Left ventricle myocardium inferior (tissue), 1 donor: ENCODE data around the gene RSPH1. TPM values are rescaled to one million over a fixed set of nuclear protein-coding genes. Genes with fewer than 3 reads are reported as not detected.

Experiments
- DNase-seq: peaks from one replicate; pipeline ENCODE4 v3.0.0-alpha.2; 2020
- H3K27ac ChIP-seq: fragments of 200-600 bp; replicated peaks from 2 replicates; pipeline ENCODE4 v1.8.0; 2021
- H3K27me3 ChIP-seq: fragments of 200-600 bp; 2 replicates; pipeline ENCODE4 v1.8.0; 2021; ENCODE audit warnings: low read depth
- H3K36me3 ChIP-seq: fragments of 200-600 bp; 2 replicates; pipeline ENCODE4 v1.8.0; 2021
- H3K4me1 ChIP-seq: fragments of 200-600 bp; 2 replicates; pipeline ENCODE4 v1.8.0; 2021
- H3K4me3 ChIP-seq: fragments of 200-600 bp; 2 replicates; pipeline ENCODE4 v1.8.0; 2021; ENCODE audit warnings: mild to moderate bottlenecking, moderate library complexity
- H3K9me3 ChIP-seq: fragments of 200-600 bp; replicated peaks from 2 replicates; pipeline ENCODE4 v1.8.0; 2021
- CTCF ChIP-seq: fragments of 200-600 bp; IDR thresholded peaks from 2 replicates; pipeline ENCODE4 v1.8.0; 2021; ENCODE audit warnings: antibody characterized with exemption, mild to moderate bottlenecking, borderline replicate concordance
- intact Hi-C: fragments of 100-400 bp; cut with micrococcal nuclease; formaldehyde crosslinking; loops from one replicate; pipeline ENCODE4 v1.11.0; 2022
- long read RNA-seq: library from polyadenylated mRNA; unstranded; transcript quantifications from one replicate; pipeline ENCODE4 v2.0.0, GENCODE V29; 2021
- total RNA-seq: library from RNA; stranded (reverse); fragmentation: NEBNext Ultra II Directional; extraction: Animal tissue kit (Norgen Biotek cat#: 25700); gene quantifications from one replicate; pipeline ENCODE4 v1.2.1, GENCODE V29; 2021
- donor health status: DM: no; HTN: yes; CAD: no; lungs with severe emphysema.

RSPH1 gene
- total RNA-seq, result not detected
- long read RNA-seq, partial matches to known transcripts, result 0 of 1 reads
- long read RNA-seq, other reads (novel, unspliced or antisense), result 1 of 1 reads

DNA sequence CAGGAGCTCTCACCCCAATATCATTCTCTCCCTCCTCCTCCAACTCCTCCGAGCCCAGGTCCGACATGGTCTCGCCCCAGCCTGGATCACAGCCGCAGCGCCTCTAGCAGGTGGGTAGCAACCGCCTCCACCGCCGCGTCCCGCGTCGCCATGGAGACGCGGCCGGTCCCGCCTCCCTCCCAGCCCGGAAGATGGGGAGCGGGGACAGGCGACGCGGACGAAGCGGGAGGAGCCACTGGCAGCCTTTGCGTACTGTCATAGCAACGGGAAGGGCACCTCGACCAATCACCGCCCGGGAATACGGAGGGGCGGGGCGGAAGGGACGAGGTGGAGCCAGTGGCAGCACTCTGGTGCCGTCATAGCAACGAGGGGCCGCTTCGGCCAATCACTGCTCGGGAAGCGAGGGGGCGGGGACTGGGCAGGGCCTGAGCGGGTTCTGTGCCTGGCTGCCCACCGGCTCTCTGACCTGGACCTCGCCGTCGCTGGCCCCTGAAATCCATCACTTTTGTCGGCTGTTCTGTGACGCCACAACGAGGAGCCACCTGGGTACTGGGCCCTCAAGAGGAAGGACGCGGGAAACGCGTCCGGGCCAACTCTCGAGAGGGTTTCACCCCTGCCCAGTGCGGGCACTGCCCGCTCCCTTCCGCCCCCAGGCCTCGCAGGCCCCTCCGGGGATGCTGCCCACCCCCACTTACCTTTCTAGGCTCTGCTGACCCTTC lies at the start of gene RSPH1:
TSS of gene RSPH1 (minus strand) at position 105 of the 719 bp plus-strand sequence. CDS start at position 67, 38 bp downstream.
- peak; percentile 100 for DNase-seq
- Histone ChIP-seq H3K4me3 (peak within 1 kb of the TSS; percentile 86), H3K27ac (peak within 1 kb of the TSS; percentile 69), H3K4me1 (peaks cover 15% of the 10 kb centered on the region), H3K27me3 (no peaks in the 10 kb centered on the region), H3K36me3 (no peaks in the 10 kb centered on the region), H3K9me3 (no peaks in the 10 kb centered on the region)
- TF ChIP-seq CTCF, result no peak
- intact Hi-C loops, result no loop called here

- no peak for DNase-seq
- H3K36me3 ChIP-seq, result peaks cover 66% of the 10 kb centered on the region
- no peak overlapping the region for H3K4me3 ChIP-seq
- H3K9me3 ChIP-seq, result no peaks in the 10 kb centered on the region
- no peak overlapping the region for H3K27ac ChIP-seq
- no peak for TF ChIP-seq CTCF
- no peaks in the 10 kb centered on the region for H3K27me3 ChIP-seq
- no peaks in the 10 kb centered on the region for H3K4me1 ChIP-seq
- intact Hi-C loops, result no loop called here
Observed at GRCh38 chr21:42545745-42546144, 49.7 kb upstream of the RSPH1 start.

DNA sequence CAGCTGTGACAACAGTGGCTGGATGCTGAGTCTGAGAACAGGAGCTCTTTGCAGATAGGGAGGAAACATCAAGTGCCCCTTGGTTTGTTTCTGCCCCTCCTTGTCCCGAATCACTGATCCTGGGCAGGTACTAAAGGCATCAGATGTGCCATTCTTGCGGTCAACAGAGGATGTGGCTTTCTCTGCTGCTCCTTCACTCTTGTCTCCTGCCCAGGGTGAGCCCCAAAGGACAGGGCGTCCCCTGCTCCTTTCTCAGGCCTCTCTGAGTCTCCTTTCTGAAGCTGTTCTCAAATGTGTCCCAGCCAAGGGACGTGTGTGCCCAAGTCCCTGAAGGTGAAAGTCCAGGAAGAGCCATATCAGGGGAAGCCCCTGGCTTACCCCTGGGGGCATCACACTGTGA lies 49.3 kb upstream of the RSPH1 start:
- Histone ChIP-seq H3K4me3 (no peak overlapping the region), H3K27ac (no peak overlapping the region), H3K36me3 (peaks cover 66% of the 10 kb centered on the region), H3K27me3 (no peaks in the 10 kb centered on the region), H3K9me3 (no peaks in the 10 kb centered on the region), H3K4me1 (no peaks in the 10 kb centered on the region)
- no peak for TF ChIP-seq CTCF
- DNase-seq, result no peak
- intact Hi-C loops, result no loop called here

DNA sequence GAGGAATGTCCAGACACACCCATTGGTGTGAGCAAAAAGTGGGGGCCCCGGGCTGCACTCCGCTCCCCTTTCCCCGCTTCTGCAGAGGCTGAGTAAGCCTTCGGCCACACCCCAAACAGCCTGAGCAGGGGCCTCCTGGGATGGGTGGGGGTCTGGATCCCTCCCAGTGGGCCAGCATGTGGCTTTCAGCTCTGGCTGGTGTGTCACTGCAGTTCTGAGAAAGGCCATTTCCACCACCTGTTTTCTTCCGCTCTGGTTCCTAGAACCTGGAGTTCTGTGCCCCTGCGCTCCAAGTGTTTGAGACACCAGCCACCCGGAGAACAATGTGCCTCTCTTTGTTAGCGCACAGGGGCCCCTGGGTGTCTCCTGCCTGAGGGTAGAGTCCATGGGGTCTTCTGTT lies 48.5 kb upstream of the RSPH1 start:
- intact Hi-C loops, result no loop called here
- Histone ChIP-seq H3K4me1 (no peaks in the 10 kb centered on the region), H3K27ac (no peak overlapping the region), H3K27me3 (no peaks in the 10 kb centered on the region), H3K4me3 (no peak overlapping the region), H3K36me3 (peaks cover 66% of the 10 kb centered on the region), H3K9me3 (no peaks in the 10 kb centered on the region)
- TF ChIP-seq CTCF, result no peak
- DNase-seq, result no peak

DNA sequence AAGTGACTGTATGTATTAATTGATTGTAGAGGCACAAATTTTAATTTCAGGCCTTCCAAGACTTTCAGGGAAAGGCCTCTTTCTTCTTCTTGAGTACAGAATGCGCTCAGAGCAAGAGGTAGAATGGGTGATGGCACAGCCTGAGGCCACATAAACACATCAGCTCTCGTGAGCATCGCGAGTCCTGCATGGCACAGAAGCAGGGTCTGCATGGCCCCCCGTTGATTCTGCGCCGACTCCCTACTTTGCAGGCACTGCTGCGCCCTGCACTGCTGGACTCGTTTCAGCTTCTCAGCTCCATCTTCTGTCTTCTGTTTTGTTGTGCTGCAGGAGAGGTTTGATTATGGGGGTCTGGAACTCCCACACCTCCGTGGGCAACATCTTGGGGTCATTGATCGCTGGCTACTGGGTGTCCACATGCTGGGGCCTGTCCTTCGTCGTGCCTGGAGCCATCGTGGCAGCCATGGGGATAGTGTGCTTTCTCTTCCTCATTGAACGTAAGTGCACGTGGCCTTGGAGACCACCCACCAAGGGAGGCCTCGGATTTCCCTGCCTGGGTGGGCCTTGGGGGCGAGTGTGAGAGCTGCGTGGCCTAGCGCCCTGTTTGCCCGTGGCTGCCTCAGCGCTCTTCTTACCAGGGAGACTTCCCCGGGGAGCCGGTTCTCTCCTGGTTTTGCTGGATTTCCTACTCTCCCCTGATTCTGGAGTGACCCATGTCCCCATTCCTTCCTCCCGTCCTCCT lies 47.3 kb upstream of the RSPH1 start:
- no peaks in the 10 kb centered on the region for H3K4me1 ChIP-seq
- no peak overlapping the region for H3K4me3 ChIP-seq
- no peaks in the 10 kb centered on the region for H3K9me3 ChIP-seq
- intact Hi-C loops, result no loop called here
- peaks cover 55% of the 10 kb centered on the region for H3K36me3 ChIP-seq
- no peak overlapping the region for H3K27ac ChIP-seq
- H3K27me3 ChIP-seq, result no peaks in the 10 kb centered on the region
- DNase-seq, result no peak
- no peak for TF ChIP-seq CTCF
